ENCODE results near the gene LSM5.
"Not testable (repeated sequence)": the region's sequence is repeated elsewhere in the genome, so short reads cannot be mapped to it uniquely, and the experiment has no call there.

LSM5 gene

DNA sequence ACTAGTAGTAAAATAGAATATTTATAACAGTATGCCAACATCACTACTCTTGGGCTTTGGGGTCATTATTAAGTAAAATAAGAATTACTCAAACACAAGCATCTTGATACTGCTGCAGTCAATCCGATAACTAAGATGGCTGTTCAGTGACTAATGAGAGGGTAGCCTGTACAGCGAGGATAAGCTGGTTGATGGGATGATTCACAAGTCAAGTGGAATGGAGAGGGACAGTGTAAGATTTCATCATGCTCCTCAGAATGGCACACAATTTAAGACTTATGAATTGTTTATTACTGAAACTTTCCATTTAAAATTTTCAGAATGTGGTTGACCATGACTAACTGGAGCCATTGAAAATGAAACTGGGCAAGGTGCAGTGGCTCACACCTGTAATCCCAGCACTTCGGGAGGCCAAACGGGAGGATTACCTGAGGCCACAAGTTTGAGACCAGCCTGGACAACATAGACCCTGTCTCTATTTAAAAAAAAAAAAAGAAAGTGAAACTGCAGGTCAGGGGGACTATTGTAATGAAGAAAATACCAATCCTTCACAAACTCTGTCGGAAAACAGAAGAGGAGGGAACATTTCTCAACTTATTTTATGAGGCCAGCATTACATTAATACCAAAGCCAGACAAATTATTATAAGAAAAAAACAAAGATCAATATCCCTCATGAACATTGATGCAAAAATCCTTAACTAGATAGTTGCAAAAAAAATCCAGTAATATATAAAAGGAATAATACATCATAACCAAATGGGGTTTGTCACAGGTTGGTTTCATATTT is 16.3 kb upstream of the LSM5 start:
- DNase-seq (ENCODE audit: low read depth): no peak

- no peak for DNase-seq (ENCODE audit: low read depth)
Observed at GRCh38 chr7:32502728-32503127, 12.5 kb upstream of the LSM5 start.

DNA sequence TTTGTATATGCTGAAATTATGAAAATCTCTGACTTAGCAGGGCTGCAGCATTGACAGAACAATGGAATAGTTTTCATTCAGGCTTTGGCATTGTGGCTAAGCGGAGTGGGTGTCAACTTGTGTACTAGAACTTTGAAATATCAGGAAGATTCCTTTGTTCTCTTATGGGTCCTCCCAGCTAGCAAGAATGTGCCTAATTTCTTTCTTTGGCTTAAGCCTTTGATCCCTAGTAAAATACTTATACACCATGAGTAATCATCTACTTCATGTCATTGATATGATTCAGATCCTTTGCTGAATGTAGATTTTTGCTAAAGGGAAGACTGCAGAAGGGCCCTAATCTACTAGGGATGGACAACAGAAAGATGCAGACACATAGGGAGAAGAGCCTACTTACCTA is 11.3 kb upstream of the LSM5 start:
- DNase-seq (ENCODE audit: low read depth): no peak

- DNase-seq (ENCODE audit: low read depth): no peak
Observed at GRCh38 chr7:32500922-32501341, 10.8 kb upstream of the LSM5 start.

- DNase-seq (ENCODE audit: low read depth): not testable (repeated sequence)
Observed at GRCh38 chr7:32500216-32500615, 10.0 kb upstream of the LSM5 start.

GRCh38 chr7:32499755-32500154 is 9.6 kb upstream of the LSM5 start:
- not testable (repeated sequence) for DNase-seq (ENCODE audit: low read depth)

DNA sequence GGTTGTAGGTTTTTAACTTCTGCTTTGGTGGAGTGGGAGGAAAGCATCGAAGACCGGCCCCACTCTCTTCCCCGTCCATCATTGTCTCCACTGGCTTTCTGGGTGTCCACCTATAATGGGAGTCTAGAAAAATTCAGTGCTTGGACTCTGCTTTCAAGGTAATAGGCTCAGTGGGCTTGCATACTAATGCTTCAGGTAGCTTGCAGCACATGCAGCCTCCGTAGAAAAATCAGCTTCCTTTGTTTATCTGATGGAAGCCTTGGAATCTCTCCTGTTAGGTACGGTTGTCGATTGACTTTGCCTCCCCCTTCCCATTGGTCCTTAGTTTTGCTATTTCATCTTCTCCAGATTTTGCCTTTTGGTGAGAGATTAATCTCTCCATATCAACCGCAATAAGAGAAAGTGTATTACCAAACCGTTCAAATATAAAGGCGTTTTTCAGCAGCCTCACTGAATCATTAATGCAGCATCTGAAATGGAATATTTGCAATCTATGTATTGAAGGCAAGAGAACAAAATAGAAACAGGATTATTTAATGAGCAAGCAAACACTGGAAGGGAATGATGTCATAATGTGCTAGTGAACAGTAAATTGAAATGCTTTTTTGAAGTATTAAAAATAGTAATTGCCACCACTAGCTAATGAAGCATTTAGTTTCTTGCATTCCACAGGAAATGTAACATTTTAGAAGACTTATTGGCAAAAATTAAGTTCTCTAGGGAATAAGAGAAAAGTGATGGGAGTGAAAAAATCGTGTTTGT is 6.1 kb upstream of the LSM5 start:
- no peak for DNase-seq (ENCODE audit: low read depth)

DNA sequence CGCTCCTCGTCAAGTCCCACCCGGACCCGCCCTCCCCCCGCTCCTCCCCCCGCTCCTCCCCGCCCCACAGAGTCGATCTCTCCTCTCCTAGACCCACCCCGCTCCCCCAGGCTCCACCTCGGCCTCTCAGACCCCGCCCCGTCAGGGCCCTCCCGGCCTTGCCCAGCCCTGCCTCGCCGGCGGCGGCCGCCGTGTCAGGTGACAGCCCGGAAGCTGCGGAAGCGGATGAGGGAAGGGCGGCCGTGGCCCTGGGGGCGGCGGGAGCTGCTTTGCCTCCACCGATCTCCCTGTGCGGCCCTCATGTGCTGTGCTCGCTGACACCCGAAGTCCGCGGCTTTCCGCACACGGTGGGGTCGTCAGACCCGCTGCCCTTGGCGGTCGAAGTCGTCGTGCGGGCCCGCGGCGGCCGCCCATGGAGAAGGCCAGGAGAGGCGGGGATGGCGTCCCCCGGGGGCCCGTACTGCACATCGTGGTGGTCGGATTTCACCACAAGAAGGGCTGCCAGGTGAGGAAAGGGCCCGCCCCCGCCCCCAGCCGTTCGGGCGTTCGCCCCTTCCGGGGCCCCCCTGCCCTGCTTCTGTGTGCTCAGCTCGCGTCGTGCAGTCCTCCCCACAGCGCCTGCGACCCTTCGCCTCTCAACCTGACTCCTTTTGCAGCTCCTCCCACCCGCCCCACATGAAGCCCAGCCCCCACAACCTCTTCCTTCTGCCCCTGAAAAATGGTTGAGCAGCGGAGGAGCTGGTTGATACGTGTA is 5.3 kb upstream of the LSM5 start, which contains the start of gene AVL9:
Gene AVL9, plus strand, starts transcription at position 192 of the 754 bp plus-strand sequence. Its CDS starts 221 bp downstream, at position 413.
- DNase-seq (ENCODE audit: low read depth): peak; percentile 99

GRCh38 chr7:32494946-32495297 is 4.7 kb upstream of the LSM5 start:
- DNase-seq (ENCODE audit: low read depth): no peak

DNA sequence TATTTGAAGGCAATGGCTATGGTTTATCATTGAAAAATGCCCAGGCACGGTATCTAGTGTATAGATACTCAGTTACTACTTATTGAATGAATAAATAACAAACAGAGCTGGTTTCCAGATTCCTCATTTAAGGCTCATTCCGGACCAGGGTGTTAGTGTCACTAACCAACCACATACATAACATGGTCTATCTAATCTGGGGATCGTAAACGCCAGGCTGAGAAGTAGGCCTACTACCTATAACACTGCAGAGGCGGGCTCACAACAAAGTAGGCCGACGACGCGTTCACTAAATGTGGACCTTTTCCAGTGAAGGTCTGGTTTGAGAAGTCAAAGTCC is 423 bp downstream of the LSM5 start:
- DNase-seq (ENCODE audit: low read depth): no peak

- no peak for DNase-seq (ENCODE audit: low read depth)
Observed at GRCh38 chr7:32481921-32482320, 8.3 kb downstream of the LSM5 start.

DNA sequence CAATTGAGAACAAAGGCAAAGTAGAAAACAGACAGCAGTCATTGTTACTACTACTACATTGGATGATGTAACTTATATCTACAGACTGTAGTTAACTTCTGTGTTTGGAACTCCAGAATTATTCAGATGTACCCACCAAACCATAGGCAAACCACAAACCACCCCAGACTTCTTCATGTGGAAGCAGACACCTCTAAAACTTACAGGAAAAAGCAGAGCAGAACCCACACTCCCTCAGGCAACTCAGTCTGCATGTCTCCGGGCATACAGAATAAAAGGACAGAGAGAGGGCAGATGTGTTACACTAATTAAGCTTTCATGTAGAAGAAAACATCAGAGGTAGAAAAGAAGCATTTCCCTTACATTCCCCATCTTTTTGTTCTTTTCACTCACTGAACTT is 9.0 kb downstream of the LSM5 start:
- no peak for DNase-seq (ENCODE audit: low read depth)

GRCh38 chr7:32479574-32480200 is 10.5 kb downstream of the LSM5 start:
- no peak for DNase-seq (ENCODE audit: low read depth)

- DNase-seq (ENCODE audit: low read depth): no peak
Observed at GRCh38 chr7:32477649-32477980, 12.6 kb downstream of the LSM5 start.

DNA sequence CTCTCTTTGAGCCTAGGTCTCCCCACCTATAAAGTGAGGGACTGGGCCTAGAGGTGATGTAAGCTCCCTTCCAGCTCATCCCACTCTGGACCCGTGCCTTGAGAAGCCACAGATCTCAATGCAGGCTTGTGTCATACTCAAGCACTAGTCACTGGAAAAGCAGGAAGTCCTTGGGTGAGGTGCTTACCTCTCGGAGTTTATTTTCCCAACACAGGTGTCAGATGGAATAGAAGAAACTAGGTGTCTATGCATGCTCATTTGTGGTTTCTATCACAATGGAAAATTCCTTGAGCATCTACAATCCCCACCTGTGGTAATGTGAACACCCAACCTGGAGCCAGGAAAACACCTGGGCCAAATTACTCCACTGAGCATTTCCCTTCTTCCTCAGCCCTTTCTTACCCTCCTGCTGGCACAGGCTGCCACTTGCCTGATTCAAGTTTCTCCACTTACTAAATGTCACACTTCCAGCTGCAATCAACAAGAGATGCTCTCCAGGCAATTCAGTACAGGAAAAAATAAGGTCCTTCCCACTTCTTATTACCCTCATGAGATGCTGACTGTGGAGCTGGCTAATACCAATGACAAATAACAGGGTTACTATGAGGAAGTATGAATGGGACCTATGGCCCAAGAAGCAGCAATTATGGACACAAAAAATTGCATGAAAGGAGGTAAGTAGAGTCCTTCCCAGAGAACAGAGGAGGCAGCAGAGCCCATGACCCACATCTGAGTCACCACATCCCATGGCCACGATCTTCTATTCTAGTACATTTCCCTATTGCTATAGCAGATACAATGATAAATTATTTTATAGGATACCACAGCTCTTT is 13.1 kb downstream of the LSM5 start:
- no peak for DNase-seq (ENCODE audit: low read depth)

- DNase-seq (ENCODE audit: low read depth): no peak
Observed at GRCh38 chr7:32474008-32474407, 16.2 kb downstream of the LSM5 start.

DNA sequence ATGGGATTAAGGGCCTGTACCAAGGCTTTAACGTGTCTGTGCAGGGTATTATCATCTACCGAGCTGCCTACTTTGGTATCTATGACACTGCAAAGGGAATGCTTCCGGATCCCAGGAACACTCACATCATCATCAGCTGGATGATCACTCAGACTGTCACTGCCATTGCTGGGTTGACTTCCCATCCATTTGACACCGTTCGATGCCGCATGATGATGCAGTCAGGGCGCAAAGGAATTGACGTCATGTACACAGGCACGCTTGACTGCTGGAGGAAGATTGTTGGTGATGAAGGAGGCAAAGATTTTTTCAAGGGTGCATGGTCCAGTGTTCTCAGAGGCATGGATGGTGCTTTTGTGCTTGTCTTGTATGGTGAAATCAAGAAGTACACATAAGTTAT is 18.2 kb downstream of the LSM5 start:
- DNase-seq (ENCODE audit: low read depth): no peak

DNA sequence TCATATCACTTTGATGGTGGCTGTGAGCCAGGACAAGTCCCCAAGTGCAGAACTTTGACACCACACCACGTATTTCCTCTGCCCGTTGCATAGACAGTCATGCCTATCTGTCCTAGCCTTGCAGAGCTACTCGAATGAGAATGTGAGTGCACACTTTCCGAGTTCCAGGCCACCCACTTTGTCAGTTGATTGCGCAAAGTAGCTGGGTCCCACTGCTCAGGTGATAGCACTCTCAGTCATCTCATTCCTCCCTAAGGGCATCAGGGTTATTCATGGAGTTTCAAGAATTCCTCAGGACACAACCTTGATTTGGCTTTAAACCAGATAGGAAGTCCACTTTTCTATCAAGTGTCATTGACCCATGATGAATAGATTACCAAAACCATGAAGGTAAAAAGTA is 19.3 kb downstream of the LSM5 start:
- no peak for DNase-seq (ENCODE audit: low read depth)

DNA sequence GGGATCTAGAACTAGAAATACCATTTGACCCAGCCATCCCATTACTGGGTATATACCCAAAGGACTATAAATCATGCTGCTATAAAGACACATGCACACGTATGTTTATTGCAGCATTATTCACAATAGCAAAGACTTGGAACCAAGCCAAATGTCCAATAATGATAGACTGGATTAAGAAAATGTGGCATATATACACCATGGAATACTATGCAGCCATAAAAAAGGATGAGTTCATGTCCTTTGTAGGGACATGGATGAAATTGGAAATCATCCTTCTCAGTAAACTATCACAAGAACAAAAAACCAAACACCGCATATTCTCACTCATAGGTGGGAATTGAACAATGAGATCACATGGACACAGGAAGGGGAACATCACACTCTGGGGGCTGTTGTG is 20.2 kb downstream of the LSM5 start:
- DNase-seq (ENCODE audit: low read depth): not testable (repeated sequence)

DNA sequence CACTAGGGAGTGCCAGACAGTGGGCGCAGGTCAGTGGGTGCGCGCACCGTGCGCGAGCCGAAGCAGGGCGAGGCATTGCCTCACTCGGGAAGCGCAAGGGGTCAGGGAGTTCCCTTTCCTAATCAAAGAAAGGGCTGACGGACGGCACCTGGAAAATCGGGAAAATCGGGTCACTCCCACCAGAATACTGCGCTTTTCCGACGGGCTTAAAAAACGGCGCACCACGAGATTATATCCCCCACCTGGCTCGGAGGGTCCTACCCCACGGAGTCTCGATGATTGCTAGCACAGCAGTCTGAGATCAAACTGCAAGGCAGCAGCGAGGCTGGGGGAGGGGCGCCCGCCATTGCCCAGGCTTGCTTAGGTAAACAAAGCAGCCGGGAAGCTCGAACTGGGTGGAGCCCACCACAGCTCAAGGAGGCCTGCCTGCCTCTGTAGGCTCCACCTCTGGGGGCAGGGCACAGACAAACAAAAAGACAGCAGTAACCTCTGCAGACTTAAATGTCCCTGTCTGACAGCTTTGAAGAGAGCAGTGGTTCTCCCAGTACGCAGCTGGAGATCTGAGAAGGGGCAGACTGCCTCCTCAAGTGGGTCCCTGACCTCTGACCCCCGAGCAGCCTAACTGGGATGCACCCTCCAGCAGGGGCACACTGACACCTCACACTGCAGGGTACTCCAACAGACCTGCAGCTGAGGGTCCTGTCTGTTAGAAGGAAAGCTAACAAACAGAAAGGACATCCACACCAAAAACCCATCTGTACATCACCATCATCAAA is 25.4 kb downstream of the LSM5 start:
- not testable (repeated sequence) for DNase-seq (ENCODE audit: low read depth)

GRCh38 chr7:32462977-32463376 is 27.2 kb downstream of the LSM5 start:
- no peak for DNase-seq (ENCODE audit: low read depth)
